ENCODE data around the gene SERPINA6.

DNA sequence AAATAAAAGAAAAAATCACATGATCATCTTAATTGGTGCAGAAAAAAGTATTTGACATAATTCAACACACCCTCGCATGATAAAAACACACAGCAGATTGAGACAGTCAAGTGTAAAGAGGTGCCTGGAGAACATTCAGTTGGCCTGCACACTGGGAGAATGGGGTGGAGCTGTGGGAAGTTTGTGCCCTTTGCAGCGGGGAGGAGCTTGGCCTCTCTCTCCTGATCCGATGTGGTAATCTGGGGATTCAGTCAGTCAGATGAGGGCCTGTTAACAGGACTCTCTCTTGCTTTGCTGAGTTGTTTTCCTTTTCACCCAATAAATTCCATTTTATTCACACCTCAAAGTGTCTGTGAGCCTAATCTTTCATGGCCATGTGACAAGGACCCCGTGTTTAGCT lies 5.9 kb downstream of the SERPINA6 start:
- TF ChIP-seq EZH2 (IDR thresholded peaks at IDR 0.05; ENCODE audit: borderline replicate concordance, insufficient read depth, low read depth, low read length, poor library complexity, severe bottlenecking) = no peak
- TF ChIP-seq, protein P1, sequence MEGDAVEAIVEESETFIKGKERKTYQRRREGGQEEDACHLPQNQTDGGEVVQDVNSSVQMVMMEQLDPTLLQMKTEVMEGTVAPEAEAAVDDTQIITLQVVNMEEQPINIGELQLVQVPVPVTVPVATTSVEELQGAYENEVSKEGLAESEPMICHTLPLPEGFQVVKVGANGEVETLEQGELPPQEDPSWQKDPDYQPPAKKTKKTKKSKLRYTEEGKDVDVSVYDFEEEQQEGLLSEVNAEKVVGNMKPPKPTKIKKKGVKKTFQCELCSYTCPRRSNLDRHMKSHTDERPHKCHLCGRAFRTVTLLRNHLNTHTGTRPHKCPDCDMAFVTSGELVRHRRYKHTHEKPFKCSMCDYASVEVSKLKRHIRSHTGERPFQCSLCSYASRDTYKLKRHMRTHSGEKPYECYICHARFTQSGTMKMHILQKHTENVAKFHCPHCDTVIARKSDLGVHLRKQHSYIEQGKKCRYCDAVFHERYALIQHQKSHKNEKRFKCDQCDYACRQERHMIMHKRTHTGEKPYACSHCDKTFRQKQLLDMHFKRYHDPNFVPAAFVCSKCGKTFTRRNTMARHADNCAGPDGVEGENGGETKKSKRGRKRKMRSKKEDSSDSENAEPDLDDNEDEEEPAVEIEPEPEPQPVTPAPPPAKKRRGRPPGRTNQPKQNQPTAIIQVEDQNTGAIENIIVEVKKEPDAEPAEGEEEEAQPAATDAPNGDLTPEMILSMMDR (IDR thresholded peaks at IDR 0.05) = no peak

Measured in B cell (primary cell).